ENCODE data around the gene TMEM240.

DNA sequence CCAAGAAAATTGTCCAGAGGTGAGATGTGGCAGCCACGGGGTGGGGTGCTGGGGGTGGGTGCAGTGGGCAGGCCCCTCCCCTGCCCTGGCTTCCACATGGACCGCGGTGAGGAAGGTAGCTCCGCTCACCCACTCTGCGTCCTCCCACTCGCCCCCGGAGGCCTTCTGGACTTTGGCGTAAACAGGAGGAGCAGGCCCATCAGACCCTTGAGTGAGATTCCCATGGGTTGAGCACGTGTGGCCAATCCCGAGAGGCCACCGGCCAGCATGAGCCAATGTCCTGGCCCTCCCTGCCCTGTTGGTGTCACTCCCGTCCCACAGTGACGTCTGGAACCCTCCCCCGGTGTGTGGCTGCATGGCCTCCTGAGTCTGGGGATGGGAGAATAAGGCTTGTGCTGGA, 8.2 kb upstream of the TMEM240 start:
- TF ChIP-seq, protein P1, sequence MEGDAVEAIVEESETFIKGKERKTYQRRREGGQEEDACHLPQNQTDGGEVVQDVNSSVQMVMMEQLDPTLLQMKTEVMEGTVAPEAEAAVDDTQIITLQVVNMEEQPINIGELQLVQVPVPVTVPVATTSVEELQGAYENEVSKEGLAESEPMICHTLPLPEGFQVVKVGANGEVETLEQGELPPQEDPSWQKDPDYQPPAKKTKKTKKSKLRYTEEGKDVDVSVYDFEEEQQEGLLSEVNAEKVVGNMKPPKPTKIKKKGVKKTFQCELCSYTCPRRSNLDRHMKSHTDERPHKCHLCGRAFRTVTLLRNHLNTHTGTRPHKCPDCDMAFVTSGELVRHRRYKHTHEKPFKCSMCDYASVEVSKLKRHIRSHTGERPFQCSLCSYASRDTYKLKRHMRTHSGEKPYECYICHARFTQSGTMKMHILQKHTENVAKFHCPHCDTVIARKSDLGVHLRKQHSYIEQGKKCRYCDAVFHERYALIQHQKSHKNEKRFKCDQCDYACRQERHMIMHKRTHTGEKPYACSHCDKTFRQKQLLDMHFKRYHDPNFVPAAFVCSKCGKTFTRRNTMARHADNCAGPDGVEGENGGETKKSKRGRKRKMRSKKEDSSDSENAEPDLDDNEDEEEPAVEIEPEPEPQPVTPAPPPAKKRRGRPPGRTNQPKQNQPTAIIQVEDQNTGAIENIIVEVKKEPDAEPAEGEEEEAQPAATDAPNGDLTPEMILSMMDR (IDR thresholded peaks at IDR 0.05 in 2 of 3, conservative IDR thresholded peaks at IDR 0.05 in 1 of 3; ENCODE audit: control insufficient read depth in 2 of 3, extremely low read depth in 1 of 3, insufficient read depth in 1 of 3, low read depth in 3 of 3, low read length in 3 of 3): no peak
- TF ChIP-seq RBBP5 (conservative IDR thresholded peaks at IDR 0.05) (no peak), MEF2A (IDR thresholded peaks at IDR 0.05; ENCODE audit: insufficient read depth, low read depth, low read length) (no peak), EZH2 (IDR thresholded peaks at IDR 0.05; ENCODE audit: borderline replicate concordance, control insufficient read depth, low read depth, low read length) (no peak), JUND (IDR thresholded peaks at IDR 0.05; ENCODE audit: low read depth, low read length) (no peak), POLR2A (IDR thresholded peaks at IDR 0.05; ENCODE audit: low read depth, low read length) (no peak), TCF3 (IDR thresholded peaks at IDR 0.05; ENCODE audit: borderline replicate concordance, insufficient read depth, low read depth, low read length) (no peak), TBL1XR1 (IDR thresholded peaks at IDR 0.05; ENCODE audit: low read depth, low read length) (no peak), ZNF274 (IDR thresholded peaks at IDR 0.05; ENCODE audit: insufficient read depth, insufficient read length) (no peak), CREB1 (IDR thresholded peaks at IDR 0.05; ENCODE audit: low read depth) (no peak), HCFC1 (IDR thresholded peaks at IDR 0.05; ENCODE audit: low read length) (no peak)
- TF ChIP-seq, protein P2, sequence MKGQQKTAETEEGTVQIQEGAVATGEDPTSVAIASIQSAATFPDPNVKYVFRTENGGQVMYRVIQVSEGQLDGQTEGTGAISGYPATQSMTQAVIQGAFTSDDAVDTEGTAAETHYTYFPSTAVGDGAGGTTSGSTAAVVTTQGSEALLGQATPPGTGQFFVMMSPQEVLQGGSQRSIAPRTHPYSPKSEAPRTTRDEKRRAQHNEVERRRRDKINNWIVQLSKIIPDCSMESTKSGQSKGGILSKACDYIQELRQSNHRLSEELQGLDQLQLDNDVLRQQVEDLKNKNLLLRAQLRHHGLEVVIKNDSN (IDR thresholded peaks at IDR 0.05; ENCODE audit: borderline replicate concordance, extremely low read length, insufficient read depth, low read depth, low read length): no peak
- TF ChIP-seq, protein P3, sequence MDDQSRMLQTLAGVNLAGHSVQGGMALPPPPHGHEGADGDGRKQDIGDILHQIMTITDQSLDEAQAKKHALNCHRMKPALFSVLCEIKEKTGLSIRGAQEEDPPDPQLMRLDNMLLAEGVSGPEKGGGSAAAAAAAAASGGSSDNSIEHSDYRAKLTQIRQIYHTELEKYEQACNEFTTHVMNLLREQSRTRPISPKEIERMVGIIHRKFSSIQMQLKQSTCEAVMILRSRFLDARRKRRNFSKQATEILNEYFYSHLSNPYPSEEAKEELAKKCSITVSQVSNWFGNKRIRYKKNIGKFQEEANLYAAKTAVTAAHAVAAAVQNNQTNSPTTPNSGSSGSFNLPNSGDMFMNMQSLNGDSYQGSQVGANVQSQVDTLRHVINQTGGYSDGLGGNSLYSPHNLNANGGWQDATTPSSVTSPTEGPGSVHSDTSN (IDR thresholded peaks at IDR 0.05; ENCODE audit: insufficient replicate concordance, low read depth, low read length): no peak
- TF ChIP-seq, protein P4, sequence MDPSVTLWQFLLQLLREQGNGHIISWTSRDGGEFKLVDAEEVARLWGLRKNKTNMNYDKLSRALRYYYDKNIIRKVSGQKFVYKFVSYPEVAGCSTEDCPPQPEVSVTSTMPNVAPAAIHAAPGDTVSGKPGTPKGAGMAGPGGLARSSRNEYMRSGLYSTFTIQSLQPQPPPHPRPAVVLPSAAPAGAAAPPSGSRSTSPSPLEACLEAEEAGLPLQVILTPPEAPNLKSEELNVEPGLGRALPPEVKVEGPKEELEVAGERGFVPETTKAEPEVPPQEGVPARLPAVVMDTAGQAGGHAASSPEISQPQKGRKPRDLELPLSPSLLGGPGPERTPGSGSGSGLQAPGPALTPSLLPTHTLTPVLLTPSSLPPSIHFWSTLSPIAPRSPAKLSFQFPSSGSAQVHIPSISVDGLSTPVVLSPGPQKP (IDR thresholded peaks at IDR 0.05; ENCODE audit: low read depth, low read length): no peak

Data from GM12878 (cell line).